SK-N-SH treated with all-trans-retinoic acid at 6 μM for 48 hours (cell line): ENCODE results near the gene GLIS1.

Experiments
- ATAC-seq: fragments of 200-7000 bp; cut with Tn5 transposase; 3 replicates; pipeline ENCODE4 v1.9.1; 2020; ENCODE audit warnings: mild to moderate bottlenecking, moderate library complexity
- ARNTL ChIP-seq: fragments of 450-650 bp; formaldehyde crosslinking; IDR thresholded peaks from 2 replicates; pipeline ENCODE4 v1.5.0; 2020; ENCODE audit warnings: low read depth, mild to moderate bottlenecking, moderate library complexity, borderline replicate concordance
- BACH2 ChIP-seq: fragments of 250-450 bp; sonication (Bioruptor Pico); IDR thresholded peaks from 2 replicates; pipeline ENCODE4 v1.9.0; 2021; ENCODE audit warnings: mild to moderate bottlenecking, borderline replicate concordance
- CREB5 ChIP-seq: fragments of 250-450 bp; sonication (Bioruptor Pico); IDR thresholded peaks from 2 replicates; pipeline ENCODE4 v1.5.1; 2020; ENCODE audit warnings: low read depth, mild to moderate bottlenecking, moderate library complexity
- CSDC2 ChIP-seq: fragments of 250-450 bp; sonication (Bioruptor Pico); IDR thresholded peaks from 2 replicates; pipeline ENCODE4 v1.5.0; 2020; ENCODE audit warnings: mild to moderate bottlenecking, moderate library complexity
- CSRNP3 ChIP-seq: fragments of 250-450 bp; sonication (Bioruptor Pico); IDR thresholded peaks from 2 replicates; pipeline ENCODE4 v1.5.1; 2021; ENCODE audit warnings: mild to moderate bottlenecking, moderate library complexity
- ESRRG ChIP-seq: fragments of 250-450 bp; sonication (Bioruptor Pico); IDR thresholded peaks from 2 replicates; pipeline ENCODE4 v1.6.1; 2021; ENCODE audit warnings: mild to moderate bottlenecking
- GLIS3 ChIP-seq: fragments of 250-450 bp; sonication (Bioruptor Pico); IDR thresholded peaks from 2 replicates; pipeline ENCODE4 v1.5.0; 2020; ENCODE audit warnings: mild to moderate bottlenecking, moderate library complexity
- ISL1 ChIP-seq: fragments of 250-450 bp; sonication (Bioruptor Pico); IDR thresholded peaks from 2 replicates; pipeline ENCODE4 v2.1.2; 2022; ENCODE audit warnings: mild to moderate bottlenecking, moderate library complexity
- OSR1 ChIP-seq: fragments of 250-450 bp; sonication (Bioruptor Pico); IDR thresholded peaks from 2 replicates; pipeline ENCODE4 v1.8.0; 2022; ENCODE audit warnings: moderate library complexity, mild to moderate bottlenecking, inconsistent platforms
- PATZ1 ChIP-seq: fragments of 250-450 bp; sonication (Bioruptor Pico); IDR thresholded peaks from 2 replicates; pipeline ENCODE4 v1.8.0; 2020; ENCODE audit warnings: mild to moderate bottlenecking, moderate library complexity, borderline replicate concordance
- POU6F1 ChIP-seq: fragments of 250-450 bp; sonication (Bioruptor Pico); IDR thresholded peaks from 2 replicates; pipeline ENCODE4 v1.8.0; 2021; ENCODE audit warnings: low read depth, mild to moderate bottlenecking, moderate library complexity, borderline replicate concordance
- PPARA ChIP-seq: fragments of 250-450 bp; sonication (Bioruptor Pico); IDR thresholded peaks from 2 replicates; pipeline ENCODE4 v1.5.0; 2020; ENCODE audit warnings: mild to moderate bottlenecking, borderline replicate concordance
- RARB ChIP-seq: fragments of 250-450 bp; sonication (Bioruptor Pico); IDR thresholded peaks from 2 replicates; pipeline ENCODE4 v1.8.0; 2021; ENCODE audit warnings: mild to moderate bottlenecking, moderate library complexity
- SNAI2 ChIP-seq: fragments of 250-450 bp; sonication (Bioruptor Pico); IDR thresholded peaks from 2 replicates; pipeline ENCODE4 v1.5.0; 2020; ENCODE audit warnings: mild to moderate bottlenecking, moderate library complexity
- TCF4 ChIP-seq: fragments of 250-450 bp; sonication (Bioruptor Pico); IDR thresholded peaks from 2 replicates; pipeline ENCODE4 v1.8.0; 2021; ENCODE audit warnings: mild to moderate bottlenecking, moderate library complexity, borderline replicate concordance
- TOX ChIP-seq: fragments of 250-450 bp; sonication (Bioruptor Pico); IDR thresholded peaks from 2 replicates; pipeline ENCODE4 v1.8.0; 2021; ENCODE audit warnings: mild to moderate bottlenecking, moderate library complexity, borderline replicate concordance
- ZC3H10 ChIP-seq: fragments of 250-450 bp; sonication (Bioruptor Pico); IDR thresholded peaks from 2 replicates; pipeline ENCODE4 v1.5.1; 2021; ENCODE audit warnings: mild to moderate bottlenecking, moderate library complexity
- ZFP3 ChIP-seq: fragments of 250-450 bp; sonication (Bioruptor Pico); IDR thresholded peaks from 2 replicates; pipeline ENCODE4 v1.5.0; 2020; ENCODE audit warnings: mild to moderate bottlenecking, moderate library complexity
- ZFP30 ChIP-seq: fragments of 450-650 bp; formaldehyde crosslinking; IDR thresholded peaks from 2 replicates; pipeline ENCODE4 v1.5.0; 2022; ENCODE audit warnings: mild to moderate bottlenecking, moderate library complexity
- ZNF565 ChIP-seq: fragments of 450-650 bp; formaldehyde crosslinking; conservative IDR thresholded peaks from 2 replicates; pipeline ENCODE4 v1.5.0; 2020; ENCODE audit warnings: low read depth, mild to moderate bottlenecking, moderate library complexity
- ZNF70 ChIP-seq: fragments of 450-650 bp; formaldehyde crosslinking; IDR thresholded peaks from 2 replicates; pipeline ENCODE4 v1.5.0; 2020; ENCODE audit warnings: mild to moderate bottlenecking, moderate library complexity
- ZNF8 ChIP-seq: fragments of 450-650 bp; formaldehyde crosslinking; IDR thresholded peaks from 2 replicates; pipeline ENCODE4 v1.5.0; 2020; ENCODE audit warnings: mild to moderate bottlenecking, moderate library complexity

Gene GLIS1

GRCh38 chr1:53504901-53505300, 234.1 kb downstream of the GLIS1 start:
- no peak for TF ChIP-seq ZNF565 (CRISPR knock-in tag)
- TF ChIP-seq CSRNP3 (CRISPR knock-in tag) = no peak
- TF ChIP-seq CREB5 (CRISPR knock-in tag) = no peak
- no peak for TF ChIP-seq TCF4 (CRISPR knock-in tag)
- no peak for TF ChIP-seq ZFP3
- no peak for TF ChIP-seq TOX (CRISPR knock-in tag)
- TF ChIP-seq ZC3H10 (CRISPR knock-in tag) = no peak
- TF ChIP-seq ARNTL (CRISPR knock-in tag) = no peak
- TF ChIP-seq ZNF70 (CRISPR knock-in tag) = no peak
- TF ChIP-seq ZFP30 = no peak
- TF ChIP-seq BACH2 (CRISPR knock-in tag) = no peak
- no peak for TF ChIP-seq ZNF8 (CRISPR knock-in tag)
- TF ChIP-seq RARB (CRISPR knock-in tag) = no peak
- ATAC-seq = no peak

GRCh38 chr1:53503433-53504217, 235.3 kb downstream of the GLIS1 start:
- no peak for ATAC-seq
- no peak for TF ChIP-seq OSR1
- no peak for TF ChIP-seq ESRRG (CRISPR knock-in tag)
- TF ChIP-seq POU6F1 (CRISPR knock-in tag) = no peak
- TF ChIP-seq BACH2 (CRISPR knock-in tag) = no peak
- TF ChIP-seq, all 23 proteins: peak for 0

GRCh38 chr1:53502641-53503432, 236.1 kb downstream of the GLIS1 start:
- TF ChIP-seq TCF4 (CRISPR knock-in tag) (no peak), GLIS3 (no peak), ZC3H10 (CRISPR knock-in tag) (no peak), ZNF565 (CRISPR knock-in tag) (no peak), PATZ1 (CRISPR knock-in tag) (no peak), ZFP30 (no peak), ZFP3 (no peak), POU6F1 (CRISPR knock-in tag) (no peak), BACH2 (CRISPR knock-in tag) (no peak), OSR1 (no peak), RARB (CRISPR knock-in tag) (no peak), ISL1 (no peak), CSDC2 (CRISPR knock-in tag) (no peak), CSRNP3 (CRISPR knock-in tag) (no peak), PPARA (no peak), ZNF8 (CRISPR knock-in tag) (no peak), TOX (CRISPR knock-in tag) (no peak), ARNTL (CRISPR knock-in tag) (no peak), SNAI2 (CRISPR knock-in tag) (no peak), CREB5 (CRISPR knock-in tag) (no peak)
- no peak for ATAC-seq
